ENCODE results near the gene ULK4.

GRCh38 chr3:41265011-41265545, 696.8 kb downstream of the ULK4 start:
- TF ChIP-seq CTCF (conservative IDR thresholded peaks at IDR 0.05; ENCODE audit: low read length) (no peak), EZH2phosphoT487 (IDR thresholded peaks at IDR 0.05; ENCODE audit: borderline replicate concordance) (no peak)
